Measurements from ENCODE around the gene MKLN1.

The MKLN1 gene

DNA sequence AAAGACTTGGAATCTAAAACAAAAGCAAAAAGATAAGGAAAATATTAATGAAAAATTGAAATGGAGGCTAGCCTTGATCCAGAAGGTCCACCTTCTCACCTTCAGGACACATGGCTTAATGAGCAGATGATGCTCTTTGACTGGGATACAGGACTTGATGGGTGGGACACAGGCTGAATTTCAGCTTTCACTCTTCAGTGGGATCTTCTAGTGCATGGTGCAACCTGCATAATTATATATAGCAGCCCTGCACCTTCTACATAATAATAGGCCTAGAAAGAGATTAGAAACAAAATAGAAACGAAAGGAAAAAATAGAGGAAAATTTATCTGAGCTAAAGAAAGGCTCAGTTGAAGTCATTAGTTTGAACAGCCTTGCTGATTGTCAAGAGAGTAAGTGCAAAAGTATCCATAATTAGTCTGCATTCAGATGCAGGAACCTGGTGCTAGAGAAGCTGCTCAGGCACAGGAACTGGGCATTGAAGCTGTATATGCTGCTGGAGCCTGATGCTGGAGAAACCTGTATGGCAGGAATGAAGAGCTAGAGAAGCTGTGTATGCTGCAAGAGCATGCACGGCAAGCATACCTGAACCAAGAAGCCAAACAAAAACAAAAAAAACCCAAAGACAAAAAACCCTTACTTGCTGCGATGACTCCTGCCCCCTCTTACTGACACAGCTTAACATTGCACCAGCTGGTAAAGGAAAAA, 19.4 kb downstream of the MKLN1 start:
- Mint-ChIP-seq H3K4me3 (no peak overlapping the region), H3K36me3 (ENCODE audit: low read depth) (peaks cover 22% of the 10 kb centered on the region), H3K27me3 (ENCODE audit: low read depth) (no peaks in the 10 kb centered on the region), H3K9me3 (peaks cover 4% of the 10 kb centered on the region), H3K27ac (peak overlapping the region in 2 of 3 experiments; percentile 20 to 36), H3K4me1 (peaks cover 7% of the 10 kb centered on the region)
- TF ChIP-seq CTCF (IDR thresholded peaks at IDR 0.05; ENCODE audit: unreplicated experiment in 3 of 3), result no peak

GRCh38 chr7:131352032-131352431, 24.4 kb downstream of the MKLN1 start:
- Mint-ChIP-seq H3K27ac (no peak overlapping the region), H3K27me3 (ENCODE audit: low read depth) (no peaks in the 10 kb centered on the region), H3K9me3 (peaks cover 4% of the 10 kb centered on the region), H3K4me3 (no peak overlapping the region), H3K36me3 (ENCODE audit: low read depth) (peaks cover 26% of the 10 kb centered on the region), H3K4me1 (peaks cover 17% of the 10 kb centered on the region)
- no peak for TF ChIP-seq CTCF (IDR thresholded peaks at IDR 0.05; ENCODE audit: unreplicated experiment in 3 of 3)

DNA sequence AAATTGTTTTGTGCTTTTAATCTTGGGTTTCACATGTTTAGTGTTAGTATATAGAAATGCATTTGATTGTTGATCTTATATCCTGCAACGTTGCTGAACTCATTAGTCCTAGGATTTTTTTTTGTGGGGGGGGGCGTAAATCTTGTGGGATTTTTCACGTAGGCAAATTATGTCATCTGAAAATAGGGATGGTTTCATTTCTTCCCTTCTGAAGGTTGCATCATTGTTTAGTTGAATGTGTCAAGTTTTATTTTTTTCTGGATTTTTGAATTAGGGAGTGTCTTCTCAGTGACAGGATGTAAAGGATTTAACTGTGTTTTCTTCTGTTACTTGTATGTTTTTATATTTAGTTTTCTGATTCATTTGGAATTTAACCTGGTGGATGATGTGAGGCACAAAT, 26.7 kb downstream of the MKLN1 start:
- peaks cover 10% of the 10 kb centered on the region for H3K9me3 Mint-ChIP-seq
- peaks cover 42% of the 10 kb centered on the region for H3K36me3 Mint-ChIP-seq (ENCODE audit: low read depth)
- H3K27ac Mint-ChIP-seq, result no peak overlapping the region
- H3K27me3 Mint-ChIP-seq (ENCODE audit: low read depth), result no peaks in the 10 kb centered on the region
- H3K4me1 Mint-ChIP-seq, result peaks cover 23% of the 10 kb centered on the region
- TF ChIP-seq CTCF (IDR thresholded peaks at IDR 0.05; ENCODE audit: unreplicated experiment in 3 of 3), result no peak
- H3K4me3 Mint-ChIP-seq, result no peak overlapping the region

GRCh38 chr7:131355917-131356777, 28.5 kb downstream of the MKLN1 start:
- Mint-ChIP-seq H3K9me3 (peaks cover 13% of the 10 kb centered on the region), H3K27ac (peak overlapping the region in 2 of 3 experiments; percentile 10 to 28), H3K27me3 (ENCODE audit: low read depth) (no peaks in the 10 kb centered on the region), H3K4me3 (no peak overlapping the region), H3K36me3 (ENCODE audit: low read depth) (peaks cover 46% of the 10 kb centered on the region), H3K4me1 (peaks cover 23% of the 10 kb centered on the region)
- no peak for TF ChIP-seq CTCF (IDR thresholded peaks at IDR 0.05; ENCODE audit: unreplicated experiment in 3 of 3)

DNA sequence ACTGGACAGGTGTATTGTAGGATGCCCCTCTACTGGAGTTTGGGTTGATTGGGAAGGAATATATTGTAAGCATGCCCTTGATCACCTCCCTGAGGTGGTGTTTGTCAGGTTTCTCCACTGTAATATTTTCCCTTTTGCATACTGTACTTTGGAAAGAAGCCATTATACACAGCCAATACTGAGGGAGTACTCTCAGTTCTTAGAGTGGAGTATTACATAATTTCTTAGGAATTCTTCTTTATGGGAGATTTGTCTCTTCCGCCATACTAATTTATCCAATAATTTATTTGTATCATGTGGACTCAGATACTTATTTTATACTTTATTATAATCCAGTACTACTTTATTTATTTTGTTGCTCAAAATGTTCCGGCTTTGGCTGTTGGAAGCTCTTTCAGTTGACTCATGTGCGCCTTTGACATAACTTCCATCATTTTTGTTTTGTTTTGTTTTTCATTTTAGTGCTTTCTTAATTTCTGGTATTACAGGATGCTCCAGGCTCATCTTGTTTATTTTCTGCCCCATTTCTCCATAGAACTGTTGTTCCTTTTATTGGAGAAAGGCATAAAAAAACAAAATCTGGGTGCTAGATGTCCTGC, 29.7 kb downstream of the MKLN1 start:
- Mint-ChIP-seq H3K4me3 (no peak overlapping the region), H3K27me3 (ENCODE audit: low read depth) (no peaks in the 10 kb centered on the region), H3K9me3 (peaks cover 18% of the 10 kb centered on the region), H3K4me1 (peaks cover 23% of the 10 kb centered on the region), H3K36me3 (ENCODE audit: low read depth) (peaks cover 45% of the 10 kb centered on the region), H3K27ac (peak overlapping the region in 2 of 3 experiments; percentile 31 to 80)
- TF ChIP-seq CTCF (IDR thresholded peaks at IDR 0.05; ENCODE audit: unreplicated experiment in 3 of 3), result no peak
